SIG-M5 (cell line): Measurements from ENCODE around the gene SEC22C.

Experiments used
- DNase-seq: peaks from one replicate; lab custom pipeline; 2025; lab: John Stamatoyannopoulos, UW

Gene SEC22C

DNA sequence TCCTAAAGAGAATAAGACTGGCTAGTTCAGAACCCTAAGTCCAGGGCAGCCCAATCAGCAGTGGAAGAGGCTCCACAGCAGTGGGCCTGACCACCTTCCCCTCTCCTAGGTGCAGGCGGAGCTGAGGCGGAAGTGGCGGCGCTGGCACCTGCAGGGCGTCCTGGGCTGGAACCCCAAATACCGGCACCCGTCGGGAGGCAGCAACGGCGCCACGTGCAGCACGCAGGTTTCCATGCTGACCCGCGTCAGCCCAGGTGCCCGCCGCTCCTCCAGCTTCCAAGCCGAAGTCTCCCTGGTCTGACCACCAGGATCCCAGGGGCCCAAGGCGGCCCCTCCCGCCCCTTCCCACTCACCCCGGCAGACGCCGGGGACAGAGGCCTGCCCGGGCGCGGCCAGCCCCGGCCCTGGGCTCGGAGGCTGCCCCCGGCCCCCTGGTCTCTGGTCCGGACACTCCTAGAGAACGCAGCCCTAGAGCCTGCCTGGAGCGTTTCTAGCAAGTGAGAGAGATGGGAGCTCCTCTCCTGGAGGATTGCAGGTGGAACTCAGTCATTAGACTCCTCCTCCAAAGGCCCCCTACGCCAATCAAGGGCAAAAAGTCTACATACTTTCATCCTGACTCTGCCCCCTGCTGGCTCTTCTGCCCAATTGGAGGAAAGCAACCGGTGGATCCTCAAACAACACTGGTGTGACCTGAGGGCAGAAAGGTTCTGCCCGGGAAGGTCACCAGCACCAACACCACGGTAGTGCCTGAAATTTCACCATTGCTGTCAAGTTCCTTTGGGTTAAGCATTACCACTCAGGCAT lies 45.6 kb downstream of the SEC22C start:
- DNase-seq, result no peak

DNA sequence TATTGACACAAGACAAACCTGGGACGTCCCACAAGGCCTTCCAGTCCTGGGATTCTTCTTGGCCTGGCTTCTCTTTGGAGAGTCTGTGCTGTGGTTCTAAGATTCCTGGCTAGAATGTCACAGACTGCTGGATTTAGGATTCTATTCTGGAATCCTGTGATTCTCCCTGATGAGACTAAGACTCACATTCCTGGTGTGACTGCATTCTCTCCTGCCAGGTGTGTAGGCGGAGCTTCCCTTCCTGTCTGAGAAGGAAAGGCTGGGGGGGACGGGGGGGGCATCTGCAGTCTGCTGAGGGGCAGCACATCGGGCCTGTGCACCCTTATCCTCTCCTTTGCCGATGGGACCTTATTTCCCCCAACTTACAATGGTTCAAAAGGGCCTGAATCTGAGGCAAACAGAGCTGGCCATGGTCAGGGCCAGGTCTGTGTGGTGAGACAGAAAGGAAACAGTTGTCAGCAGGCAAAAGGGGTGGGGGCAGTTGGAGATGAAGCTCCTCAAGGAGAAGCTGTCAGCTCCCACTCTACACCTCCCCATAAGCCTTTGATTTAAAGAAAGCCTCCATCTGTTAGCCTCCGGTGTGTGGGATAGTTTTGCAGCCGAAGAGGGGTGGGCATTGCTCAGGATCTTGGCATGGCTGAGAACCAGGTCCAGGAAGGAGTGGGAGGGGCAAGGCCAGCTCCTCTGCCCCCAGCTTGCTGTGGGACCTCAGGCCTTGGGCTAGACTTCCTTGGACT lies 48.4 kb downstream of the SEC22C start:
- DNase-seq, result no peak

DNA sequence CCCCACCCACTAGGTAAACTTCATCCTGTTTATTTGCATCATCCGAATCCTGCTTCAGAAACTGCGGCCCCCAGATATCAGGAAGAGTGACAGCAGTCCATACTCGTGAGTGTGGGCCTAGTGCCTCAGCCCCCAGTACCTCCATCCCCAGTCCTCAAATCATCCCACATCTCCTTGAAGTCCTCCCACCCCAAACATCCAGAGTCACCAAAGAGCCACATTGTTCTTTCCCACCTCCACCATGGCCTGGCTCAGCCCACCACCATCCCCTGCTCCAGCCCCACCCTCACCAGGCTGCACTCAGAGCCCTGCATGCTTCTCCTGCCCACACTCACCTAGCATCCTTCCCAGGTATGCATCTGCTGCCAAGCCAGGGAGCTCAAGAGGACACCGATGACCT lies 49.5 kb downstream of the SEC22C start:
- no peak for DNase-seq

DNA sequence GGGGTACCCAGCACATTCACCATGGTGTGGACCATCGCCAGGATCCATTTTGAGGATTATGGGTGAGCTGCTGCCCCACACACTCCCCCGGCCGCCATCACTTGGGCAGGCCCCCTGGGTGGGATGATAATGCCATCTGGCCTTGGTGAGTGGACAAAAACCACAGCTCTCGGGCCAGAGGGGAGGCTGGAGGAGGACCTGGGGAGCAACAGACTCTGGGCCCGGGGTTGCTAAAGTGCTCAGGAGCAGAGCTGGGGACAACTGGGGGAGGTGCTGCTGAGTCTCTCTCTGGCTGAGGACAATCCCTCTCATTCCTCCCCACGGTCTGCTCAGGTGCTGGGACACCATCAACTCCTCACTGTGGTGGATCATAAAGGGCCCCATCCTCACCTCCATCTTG lies 50.3 kb downstream of the SEC22C start:
- no peak for DNase-seq

DNA sequence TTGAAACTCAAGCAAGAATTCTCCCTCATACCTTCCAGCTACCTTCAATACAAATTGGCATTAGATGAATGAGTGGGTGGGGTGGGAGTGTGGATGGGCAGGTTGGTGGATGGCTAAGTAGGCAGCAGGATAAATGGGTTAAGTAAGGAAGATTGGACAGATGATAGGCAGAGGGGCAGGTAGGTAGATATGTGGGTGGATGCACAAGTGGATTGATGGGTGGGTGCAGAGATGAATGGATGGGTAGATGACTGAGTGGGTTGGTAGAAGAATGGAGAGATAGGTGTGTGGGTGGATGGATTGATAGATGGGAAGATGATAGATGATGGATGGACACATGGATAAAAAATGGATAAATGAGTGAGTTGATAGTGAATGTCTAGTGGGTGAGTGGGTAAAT lies 51.7 kb downstream of the SEC22C start:
- no peak for DNase-seq

DNA sequence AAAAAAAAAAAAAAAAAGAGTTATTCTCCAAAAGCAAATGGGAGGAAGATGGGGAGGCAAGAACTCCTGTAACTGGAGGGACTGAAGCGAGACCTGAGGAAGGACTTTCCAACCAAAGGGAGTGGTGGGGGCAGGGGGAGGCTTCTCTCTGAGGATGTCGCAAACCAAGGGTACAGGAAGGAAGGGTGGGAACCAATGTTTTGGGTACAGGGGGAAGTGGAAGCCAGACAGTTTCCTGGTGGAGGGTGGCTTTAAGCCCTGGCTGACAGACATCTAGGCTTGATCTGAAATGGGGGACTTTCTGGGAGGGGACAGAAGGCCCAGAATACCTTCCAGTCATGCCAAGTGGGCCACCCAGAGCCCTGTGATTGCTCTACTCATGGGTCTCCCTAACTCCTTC lies 52.3 kb downstream of the SEC22C start:
- no peak for DNase-seq

DNA sequence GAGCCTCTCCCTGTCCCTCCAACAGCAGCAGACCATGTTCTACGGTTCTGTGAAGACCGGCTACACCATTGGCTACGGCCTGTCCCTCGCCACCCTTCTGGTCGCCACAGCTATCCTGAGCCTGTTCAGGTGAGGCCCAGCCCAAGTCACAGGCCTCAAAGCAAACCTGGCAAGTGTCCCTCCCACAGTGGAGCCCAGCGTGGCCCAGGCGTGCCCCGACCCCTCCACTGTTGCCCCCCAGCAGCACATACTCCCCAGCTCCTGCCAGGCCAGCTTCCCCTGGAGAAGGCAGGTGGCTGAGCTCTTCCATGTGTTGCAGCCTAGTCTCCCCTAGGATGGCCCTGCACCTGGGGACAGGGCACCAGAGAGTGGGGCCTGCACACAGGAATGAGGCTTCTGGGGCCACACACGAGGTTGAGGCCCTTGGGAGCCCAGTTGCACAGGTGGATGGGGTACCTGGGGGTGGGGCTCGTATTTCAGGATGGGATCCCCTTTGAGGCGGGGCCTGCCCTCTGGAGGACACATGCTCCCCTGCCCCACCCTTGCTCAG lies 54.3 kb downstream of the SEC22C start:
- no peak for DNase-seq

DNA sequence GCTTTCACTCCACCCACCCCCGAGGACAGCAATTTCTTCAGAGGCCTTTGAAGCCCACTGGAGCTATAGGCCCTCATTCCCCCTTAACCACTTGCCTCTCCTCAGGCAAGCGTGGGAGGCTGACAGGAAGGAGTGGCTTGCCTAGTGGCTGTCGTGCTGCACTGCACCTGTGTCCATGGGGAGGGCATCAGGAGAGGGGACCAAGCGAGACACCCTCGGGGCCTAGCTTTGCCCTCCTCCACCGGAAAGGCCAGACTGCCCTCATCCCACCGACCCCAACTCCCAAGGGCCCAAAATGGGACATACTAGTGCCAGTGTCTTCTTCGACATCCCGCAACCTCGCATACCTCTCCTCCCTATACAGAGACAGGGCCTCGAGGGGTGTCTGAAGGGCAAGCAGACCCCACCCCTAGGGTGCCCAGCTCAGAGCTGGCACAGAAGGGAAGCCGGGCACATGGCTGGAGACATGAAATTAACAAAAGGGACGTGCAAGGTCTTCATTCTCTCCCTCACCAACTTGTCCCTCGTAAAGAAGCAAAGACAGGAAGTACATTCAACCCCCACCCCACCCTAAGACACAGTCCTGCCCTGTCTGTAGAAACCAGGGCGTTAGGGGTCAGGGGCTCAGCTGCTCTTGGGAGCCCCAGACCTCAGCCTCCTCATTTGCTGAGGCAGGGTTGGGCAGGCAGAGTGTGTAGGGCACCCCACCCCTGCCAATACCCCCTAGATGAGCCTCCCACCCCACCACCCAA lies 55.0 kb downstream of the SEC22C start:
- DNase-seq, result no peak

DNA sequence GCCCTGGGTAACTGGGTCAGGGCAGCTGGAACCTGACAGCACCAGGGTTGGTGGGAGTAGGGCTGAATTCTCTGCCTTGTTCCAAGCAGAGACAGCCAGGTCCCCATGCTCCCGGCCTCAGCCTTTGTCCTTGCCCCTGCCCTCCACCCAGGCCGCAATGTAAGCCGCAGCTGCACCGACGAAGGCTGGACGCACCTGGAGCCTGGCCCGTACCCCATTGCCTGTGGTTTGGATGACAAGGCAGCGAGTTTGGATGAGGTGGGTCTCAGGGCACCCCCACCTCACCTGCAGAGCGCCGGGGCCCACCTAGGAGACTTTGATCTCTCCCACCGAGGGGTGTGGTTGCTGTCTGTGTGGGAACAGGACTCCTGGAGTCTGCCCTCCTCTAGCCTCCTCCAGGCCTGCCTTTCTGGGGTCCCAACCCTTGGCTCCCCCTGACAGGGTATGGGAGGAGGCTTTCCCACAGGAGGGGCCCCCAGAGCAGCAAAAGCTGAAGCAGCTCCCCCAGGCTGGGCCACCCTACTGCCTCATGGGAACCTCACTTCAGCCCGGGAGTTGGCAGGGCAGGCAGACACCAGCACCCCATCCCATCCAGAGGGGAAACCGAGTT lies 55.9 kb downstream of the SEC22C start:
- no peak for DNase-seq

DNA sequence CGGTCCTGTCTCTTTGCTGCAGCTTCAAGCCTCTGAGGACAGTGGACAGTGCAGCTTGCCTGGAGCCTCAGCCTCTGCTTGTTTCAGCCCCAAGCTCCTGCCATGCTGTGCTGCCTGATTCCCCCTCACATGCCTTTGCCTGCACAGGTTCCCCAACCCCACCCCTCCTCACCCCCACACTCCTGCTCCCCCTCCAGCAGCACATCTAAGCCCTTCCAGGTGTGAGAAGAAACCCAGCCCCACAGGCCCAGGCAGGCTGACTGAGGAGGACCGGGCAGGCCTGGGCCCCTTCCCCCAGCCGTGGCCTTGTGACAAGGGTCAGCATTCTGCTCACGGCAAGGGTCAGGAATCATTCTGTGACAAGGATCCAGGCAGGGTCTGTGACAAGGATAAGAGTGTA lies 56.6 kb downstream of the SEC22C start:
- DNase-seq, result no peak

DNA sequence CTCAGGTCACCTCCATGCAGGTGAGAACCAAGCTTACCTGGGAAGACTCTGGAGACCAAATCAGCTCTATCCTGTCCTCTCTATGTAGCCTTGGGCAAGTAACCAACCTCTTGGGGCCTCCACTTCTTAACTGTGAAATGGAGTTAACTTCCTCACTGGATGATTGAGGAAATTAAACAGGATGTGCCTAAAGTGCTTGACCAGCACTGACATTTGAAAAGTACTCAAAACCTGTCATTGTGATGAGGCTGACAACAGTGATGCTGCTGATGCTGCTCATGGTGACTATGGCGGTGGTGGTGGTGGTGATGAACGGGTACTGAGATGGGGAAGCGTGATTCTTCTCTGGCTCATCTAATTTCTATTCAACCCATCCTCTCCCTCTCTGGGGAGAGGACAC lies 57.0 kb downstream of the SEC22C start:
- no peak for DNase-seq

DNA sequence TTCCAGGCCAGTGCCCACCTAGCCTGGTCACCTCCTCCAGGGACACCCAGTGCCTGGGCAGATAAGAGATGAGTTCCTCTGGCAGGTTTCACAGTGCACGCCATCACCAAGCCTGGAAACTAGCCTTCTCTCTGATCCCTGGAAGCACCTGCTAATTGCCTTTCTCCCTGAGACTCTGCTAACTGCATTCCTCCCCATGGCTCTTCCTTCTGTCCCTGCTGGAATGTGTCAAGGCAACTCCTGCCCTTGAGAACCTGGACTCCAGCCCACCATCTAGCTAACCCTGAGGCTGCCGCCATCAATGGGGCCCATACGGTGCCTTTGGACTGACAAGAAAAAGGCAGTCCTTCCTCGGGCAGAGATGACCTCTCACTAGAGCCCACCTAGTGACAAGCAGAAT lies 60.9 kb downstream of the SEC22C start:
- DNase-seq, result no peak

DNA sequence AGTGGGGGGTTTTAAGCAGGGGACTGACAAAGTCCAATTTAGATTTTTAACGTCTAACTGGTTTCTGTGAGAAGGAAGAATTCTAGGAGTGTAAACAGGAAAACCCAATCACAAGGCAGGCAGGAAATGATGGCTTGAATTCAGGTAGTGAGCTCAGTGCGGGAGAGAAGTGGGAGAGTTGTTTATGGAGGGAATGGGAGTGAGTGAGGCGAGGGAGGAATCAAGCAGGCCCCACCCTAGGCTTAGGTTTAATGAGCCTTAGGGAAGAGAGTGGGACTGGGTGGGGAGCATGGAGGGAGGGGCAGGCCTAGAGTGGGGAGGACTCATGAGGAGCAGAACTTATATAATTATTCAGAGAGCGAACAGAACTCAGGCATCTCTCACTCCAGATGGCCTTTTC lies 61.4 kb downstream of the SEC22C start:
- no peak for DNase-seq

DNA sequence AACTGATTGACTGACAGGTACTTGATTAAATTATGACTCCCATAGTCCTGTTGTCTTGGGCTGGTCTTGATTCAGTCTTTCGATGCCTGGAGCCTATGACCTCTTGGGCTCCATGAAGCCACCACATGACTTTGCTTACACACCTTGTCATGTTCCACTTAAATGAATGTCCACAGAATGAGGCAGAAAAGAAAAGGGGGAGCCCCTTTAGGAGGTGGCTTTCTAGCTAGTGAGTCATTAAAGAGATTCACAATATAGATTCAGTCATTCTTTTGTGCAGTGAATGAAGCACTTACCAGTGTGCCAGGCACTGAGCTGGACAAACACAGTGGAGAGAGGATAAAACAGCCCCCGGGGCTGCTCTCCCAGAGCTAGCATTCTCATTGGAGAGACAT lies 62.2 kb downstream of the SEC22C start:
- no peak for DNase-seq

DNA sequence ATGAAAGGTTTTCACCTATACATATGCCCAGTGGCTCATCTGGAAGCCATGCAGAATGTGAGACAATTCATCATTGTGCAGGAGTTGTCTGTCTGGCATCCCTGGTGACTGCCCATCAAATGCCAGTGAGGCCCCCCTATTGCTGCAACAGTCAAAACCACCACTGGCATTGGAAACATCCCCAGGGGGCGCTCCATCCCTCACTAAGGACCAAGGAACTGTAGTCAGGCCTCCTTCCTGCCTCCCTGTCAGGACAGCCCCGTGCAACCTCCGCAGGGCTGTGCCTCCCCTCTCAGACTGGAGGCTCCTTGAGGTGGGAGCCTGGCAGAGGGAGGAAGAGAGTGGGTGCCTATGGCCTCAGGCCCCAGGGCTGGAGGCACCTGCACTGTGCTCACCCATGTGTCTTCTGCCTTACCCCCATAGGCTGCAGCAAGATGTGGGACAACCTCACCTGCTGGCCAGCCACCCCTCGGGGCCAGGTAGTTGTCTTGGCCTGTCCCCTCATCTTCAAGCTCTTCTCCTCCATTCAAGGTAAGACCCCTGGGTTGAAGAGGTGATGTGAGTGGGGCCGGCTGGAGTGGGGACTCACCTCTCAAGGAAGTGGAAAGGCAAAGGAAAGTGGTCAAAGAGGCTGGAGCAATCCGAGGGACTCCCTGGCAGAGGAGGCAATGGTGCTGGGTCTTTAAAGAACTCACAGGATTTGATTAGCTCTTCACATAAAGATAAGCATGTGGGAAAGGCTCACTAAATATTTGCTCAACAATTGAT lies 62.8 kb downstream of the SEC22C start:
- no peak for DNase-seq

DNA sequence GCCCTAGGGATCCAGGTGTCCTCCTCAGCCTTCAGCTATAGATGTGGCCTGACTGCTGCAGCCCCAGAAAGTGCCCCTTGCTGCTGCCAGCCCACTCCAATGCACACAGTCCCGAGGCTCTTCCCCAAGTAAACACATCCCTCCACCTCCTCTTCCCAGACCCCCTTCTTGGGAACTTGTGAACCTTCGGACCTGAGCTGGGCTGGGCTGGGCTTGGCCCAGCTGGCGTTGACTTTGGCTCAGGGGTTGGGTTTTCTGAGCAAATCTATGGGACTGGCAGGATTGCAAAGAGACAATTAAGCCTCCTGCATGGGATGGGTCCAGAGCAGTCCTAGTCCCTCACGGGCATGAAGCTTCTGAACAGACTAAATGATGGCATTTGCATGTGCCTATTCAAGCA lies 64.7 kb downstream of the SEC22C start:
- no peak for DNase-seq

DNA sequence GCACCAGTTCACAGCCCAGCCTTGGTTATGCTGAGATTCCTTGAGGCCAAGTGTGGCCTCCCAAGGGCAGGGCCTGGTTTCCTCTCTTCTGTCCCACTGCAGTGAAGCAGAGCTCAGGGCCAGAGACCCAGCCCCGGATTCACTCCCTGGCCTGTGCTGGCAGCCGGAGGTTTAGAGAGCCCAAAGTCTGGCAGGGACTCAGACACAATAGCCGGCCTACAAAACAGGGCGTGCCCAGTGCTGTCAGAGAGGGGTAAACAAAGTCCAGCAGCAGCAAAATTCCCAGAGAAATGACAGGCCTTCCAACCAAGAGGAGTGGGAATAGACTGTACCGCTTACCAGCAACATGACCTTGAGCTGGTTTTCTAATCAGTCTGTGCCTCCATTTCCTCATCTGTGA lies 65.3 kb downstream of the SEC22C start:
- DNase-seq, result no peak

DNA sequence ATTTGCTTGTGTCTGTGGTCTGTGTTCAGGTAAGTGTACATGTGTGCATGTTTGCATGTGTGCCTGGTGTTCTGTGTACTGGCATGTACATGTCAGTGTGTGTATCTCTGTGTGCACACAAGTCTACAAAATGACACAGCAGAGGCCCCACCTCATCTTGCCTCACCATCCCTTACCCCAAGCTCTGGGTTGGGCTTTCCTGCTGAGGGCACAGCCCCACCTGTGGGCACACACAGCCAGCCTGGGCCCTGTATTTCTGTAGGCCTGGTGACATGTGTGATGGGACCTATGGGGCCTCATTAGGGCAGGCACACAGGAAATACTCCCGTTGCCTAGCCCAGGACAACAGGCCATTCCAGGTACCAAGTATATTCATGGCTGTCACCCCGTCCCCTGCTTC lies 65.8 kb downstream of the SEC22C start:
- no peak for DNase-seq

DNA sequence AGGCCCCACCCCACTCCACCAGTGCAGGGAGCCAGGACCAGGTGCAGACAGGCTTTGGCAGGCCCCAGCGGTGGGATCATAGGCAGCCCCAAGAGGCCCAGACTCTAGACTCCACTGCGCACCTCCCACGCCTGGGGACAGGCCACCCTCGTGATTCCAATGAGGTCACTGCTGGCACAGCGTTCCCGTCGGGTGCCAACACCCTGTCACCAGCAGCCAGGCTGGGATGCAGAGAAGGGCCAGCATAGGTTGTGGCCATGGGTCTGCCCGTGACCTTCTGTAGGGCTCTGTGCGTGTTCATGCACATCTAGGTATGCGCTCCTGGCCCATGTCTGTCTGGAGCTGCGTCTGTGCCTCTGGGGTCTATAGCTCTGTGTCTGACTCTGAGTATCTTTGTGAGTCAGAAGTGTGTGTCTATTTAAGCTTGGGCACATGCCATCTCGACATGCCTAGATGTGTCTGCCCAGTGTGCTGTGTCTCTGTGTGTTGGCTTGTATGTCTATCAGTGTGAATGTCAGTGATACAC lies 66.3 kb downstream of the SEC22C start:
- DNase-seq, result no peak

DNA sequence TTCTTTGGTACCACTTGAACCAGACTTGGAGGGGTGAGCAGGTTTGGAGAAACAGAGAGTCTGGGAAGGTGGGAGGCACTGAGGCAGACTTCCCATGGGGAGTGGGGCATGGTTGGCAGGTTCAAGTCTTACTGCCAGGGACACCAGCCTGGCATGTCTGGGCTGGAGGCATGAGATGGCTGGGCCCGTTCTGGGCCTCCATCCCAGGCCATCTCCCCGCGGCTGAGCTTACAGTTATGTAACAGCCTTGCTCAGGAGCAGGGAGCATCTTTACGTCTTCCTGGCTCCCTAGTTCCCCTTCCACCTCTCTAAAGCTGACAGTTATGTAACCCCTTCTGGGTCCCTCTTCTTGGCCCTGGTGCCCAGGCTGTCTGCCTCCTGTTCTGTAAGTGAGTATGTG lies 66.9 kb downstream of the SEC22C start:
- DNase-seq, result no peak

DNA sequence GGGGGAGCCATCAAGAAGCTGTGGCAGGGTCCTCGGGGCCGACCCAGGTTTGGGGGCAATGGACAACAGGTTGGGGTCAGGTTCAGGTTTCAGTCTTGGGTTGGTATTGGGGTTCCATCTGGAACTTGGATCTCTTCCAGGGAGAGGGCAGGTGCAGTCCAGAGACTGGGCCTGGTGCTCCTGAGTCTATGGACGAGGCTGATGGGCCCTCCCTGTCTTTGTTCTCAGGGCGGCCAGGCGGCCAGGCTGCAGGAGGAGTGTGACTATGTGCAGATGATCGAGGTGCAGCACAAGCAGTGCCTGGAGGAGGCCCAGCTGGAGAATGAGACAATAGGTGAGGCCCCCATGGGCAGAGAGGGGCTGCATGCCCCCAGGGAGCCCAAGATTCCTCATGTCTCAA lies 68.2 kb downstream of the SEC22C start:
- no peak for DNase-seq
